A549 (cell line): ENCODE data around the gene IGFBP3. TPM values are rescaled to one million over a fixed set of nuclear protein-coding genes. Genes with fewer than 3 reads are reported as not detected.

ENCODE experiments used
- polyA plus RNA-seq, 4 experiments: library from polyadenylated mRNA; depleted of rRNA in 3 of 4; stranded (reverse); fragments of >200 nt; fragmentation: RNase III in 1 of 4; extraction: RNeasy Plus Mini Kit Qiagen cat#74134 plus additional on column Dnase treatment in 1 of 4; gene quantifications; 2 replicates in 3 of 4; 3 replicates in 1 of 4; pipeline ENCODE4 v1.2.3, GENCODE V29; 2011 to 2017

Gene IGFBP3
- polyA plus RNA-seq, 2 of the 4 experiments (the other 2 are of a cell fraction): 153 to 291 TPM

Other genes with a start within 250 kb of the IGFBP3 start
- gene CCDC201, start 48.2 kb downstream of the IGFBP3 start, polyA plus RNA-seq (2011; rRNA removed): 0.03 TPM in 1 of 2 replicates, not detected in the other
- not detected in 3 replicates for gene CCDC201, start 48.2 kb downstream of the IGFBP3 start, polyA plus RNA-seq (2017; fragmentation: RNase III; extraction: RNeasy Plus Mini Kit Qiagen cat#74134 plus additional on column Dnase treatment)
- 8.4 and 16.9 TPM in 2 replicates for gene IGFBP1, start 32.8 kb downstream of the IGFBP3 start, polyA plus RNA-seq (2011; rRNA removed)
- gene IGFBP1, start 32.8 kb downstream of the IGFBP3 start, polyA plus RNA-seq (2017; fragmentation: RNase III; extraction: RNeasy Plus Mini Kit Qiagen cat#74134 plus additional on column Dnase treatment): 2.7 to 4.4 TPM (median 4.2 TPM) in 3 replicates